Measurements from ENCODE around the gene IRAK3. TPM values are rescaled to one million over a fixed set of nuclear protein-coding genes. Genes with fewer than 3 reads are reported as not detected.
A peak's percentile ranks its signal among the peaks of the same experiment; 100 is the strongest.
"Not testable (repeated sequence)": the region's sequence is repeated elsewhere in the genome, so short reads cannot be mapped to it uniquely, and the experiment has no call there.

Gene IRAK3
- total RNA-seq, 6 donors from 2014 or later, result 33.8 to 65.0 (median 39.7) TPM

DNA sequence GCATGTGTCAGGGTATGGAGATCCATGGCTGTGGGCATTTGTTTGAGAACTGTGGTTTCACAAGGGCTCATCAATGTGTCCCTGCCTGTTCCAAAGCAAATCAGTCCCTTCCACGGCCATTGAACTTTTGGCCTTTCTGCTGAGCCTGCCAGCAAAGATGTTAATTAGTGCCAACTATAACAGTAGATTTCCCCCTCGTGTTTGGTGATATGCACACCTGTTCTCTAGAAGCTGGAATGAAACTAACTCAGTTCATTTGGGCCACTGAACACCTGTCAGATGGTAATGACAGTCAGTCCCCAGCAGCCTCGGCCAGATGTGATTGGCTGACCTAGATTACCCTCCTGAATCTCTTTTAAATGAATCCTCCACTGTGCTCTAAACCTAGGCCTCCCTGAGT is 43.2 kb downstream of the IRAK3 start:
- no peaks in the 10 kb centered on the region for H3K9me3 ChIP-seq
- H3K4me1 ChIP-seq, result peaks cover 0 to 19% (median 5%) of the 10 kb centered on the region in 4 donors
- 45 to 62% methylated on average over 3 of the region's 3 CpGs for WGBS, 2 donors
- no peak for ATAC-seq (ENCODE audit: low FRiP score in 2 of 2)
- no peak overlapping the region for H3K4me3 ChIP-seq
- peaks cover 0 to 39% (median 11%) of the 10 kb centered on the region in 4 donors for H3K36me3 ChIP-seq
- no peak overlapping the region for H3K27ac ChIP-seq
- no peak for TF ChIP-seq POLR2AphosphoS5 (IDR thresholded peaks at IDR 0.05)
- TF ChIP-seq EP300 (IDR thresholded peaks at IDR 0.05), result no peak
- TF ChIP-seq POLR2A (IDR thresholded peaks at IDR 0.05), result no peak
- TF ChIP-seq, protein P1, sequence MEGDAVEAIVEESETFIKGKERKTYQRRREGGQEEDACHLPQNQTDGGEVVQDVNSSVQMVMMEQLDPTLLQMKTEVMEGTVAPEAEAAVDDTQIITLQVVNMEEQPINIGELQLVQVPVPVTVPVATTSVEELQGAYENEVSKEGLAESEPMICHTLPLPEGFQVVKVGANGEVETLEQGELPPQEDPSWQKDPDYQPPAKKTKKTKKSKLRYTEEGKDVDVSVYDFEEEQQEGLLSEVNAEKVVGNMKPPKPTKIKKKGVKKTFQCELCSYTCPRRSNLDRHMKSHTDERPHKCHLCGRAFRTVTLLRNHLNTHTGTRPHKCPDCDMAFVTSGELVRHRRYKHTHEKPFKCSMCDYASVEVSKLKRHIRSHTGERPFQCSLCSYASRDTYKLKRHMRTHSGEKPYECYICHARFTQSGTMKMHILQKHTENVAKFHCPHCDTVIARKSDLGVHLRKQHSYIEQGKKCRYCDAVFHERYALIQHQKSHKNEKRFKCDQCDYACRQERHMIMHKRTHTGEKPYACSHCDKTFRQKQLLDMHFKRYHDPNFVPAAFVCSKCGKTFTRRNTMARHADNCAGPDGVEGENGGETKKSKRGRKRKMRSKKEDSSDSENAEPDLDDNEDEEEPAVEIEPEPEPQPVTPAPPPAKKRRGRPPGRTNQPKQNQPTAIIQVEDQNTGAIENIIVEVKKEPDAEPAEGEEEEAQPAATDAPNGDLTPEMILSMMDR (IDR thresholded peaks at IDR 0.05), result no peak
- no peak for DNase-seq
- no peaks in the 10 kb centered on the region for H3K27me3 ChIP-seq

DNA sequence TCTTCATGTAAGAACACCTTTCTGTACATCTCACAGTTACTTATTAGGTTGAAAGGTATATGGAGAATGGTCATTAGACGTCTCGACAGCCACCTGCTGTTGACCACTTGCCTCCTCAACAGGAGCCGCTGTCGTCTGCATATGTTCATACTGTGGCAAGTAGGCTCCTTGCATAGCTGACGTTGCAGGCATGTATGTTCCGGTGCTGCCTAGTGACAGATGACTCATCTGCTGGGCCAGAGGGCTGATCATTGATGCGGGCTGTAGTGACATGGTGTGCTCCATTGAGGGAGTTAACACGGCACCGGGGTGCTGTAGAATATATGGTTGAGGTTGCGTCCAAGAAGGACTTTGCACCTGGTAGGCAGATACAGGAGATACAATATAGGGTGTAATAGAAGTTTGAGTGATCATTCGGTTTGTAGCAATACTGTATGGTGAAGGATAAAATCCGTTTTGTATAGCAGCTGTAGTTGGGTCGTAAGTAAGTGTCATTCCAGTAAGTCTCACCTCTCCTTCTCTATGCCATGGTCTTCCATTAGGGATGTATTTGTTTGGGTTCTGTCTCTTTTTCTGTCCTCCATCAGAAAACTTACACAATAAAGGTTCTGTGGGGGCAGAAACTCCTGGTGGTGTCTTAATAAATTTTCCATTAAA is 45.2 kb downstream of the IRAK3 start:
- peaks cover 0 to 19% (median 5%) of the 10 kb centered on the region in 4 donors for H3K4me1 ChIP-seq
- H3K36me3 ChIP-seq, result peaks cover 0 to 31% (median 10%) of the 10 kb centered on the region in 4 donors
- ATAC-seq (ENCODE audit: low FRiP score in 2 of 2), result peak; percentile 63 to 76
- 75 to 83% methylated on average over 13 of the region's 13 CpGs for WGBS, 2 donors
- not testable (repeated sequence) for H3K9me3 ChIP-seq, H3K4me3 ChIP-seq, H3K27me3 ChIP-seq
- peak overlapping the region in 2 of 4 donors; percentile 64 to 83 for H3K27ac ChIP-seq
- peak in 1 of 2 donors; percentile 66 for DNase-seq

DNA sequence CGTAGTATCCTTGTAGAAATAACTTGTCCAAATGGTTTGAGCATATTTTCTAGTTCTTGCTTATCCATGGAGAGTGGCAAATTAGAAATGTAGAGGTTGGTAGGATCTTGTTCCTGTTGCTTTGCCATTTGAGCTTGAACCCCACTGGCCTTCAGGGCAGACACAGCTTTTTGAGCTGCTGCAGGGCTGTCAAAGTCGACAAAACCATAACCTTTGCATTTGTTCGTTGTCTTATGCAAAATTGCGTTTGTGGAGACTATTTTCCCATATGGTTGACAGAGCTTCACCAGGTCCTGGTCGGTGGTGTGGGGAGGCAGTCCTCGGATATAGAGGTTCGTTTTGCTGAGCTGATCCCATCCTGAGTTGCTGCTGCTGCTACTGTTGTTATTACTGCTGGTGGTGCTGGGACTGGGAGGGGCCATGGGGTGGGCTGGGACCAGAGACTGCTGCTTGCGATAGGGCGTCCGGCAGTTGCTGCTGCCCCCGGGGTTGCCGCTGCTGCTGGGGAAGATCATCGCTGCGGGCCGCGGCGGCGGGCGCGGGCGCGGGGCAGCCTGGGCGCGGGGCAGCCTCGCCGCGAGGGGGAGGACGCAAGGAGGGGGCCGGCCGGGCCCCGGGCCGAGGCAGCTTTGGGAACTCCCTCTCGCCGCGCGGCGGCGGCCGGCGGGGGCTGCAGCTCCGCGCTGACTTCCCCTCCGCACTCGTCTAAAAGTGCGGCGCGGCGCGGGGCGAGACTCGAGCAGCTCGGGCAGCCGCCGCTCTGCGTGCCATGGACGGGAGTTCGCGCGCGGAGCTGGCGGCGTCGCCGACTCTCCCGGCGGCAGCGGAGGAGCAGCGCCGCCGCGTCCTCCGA is 46.0 kb downstream of the IRAK3 start:
- not testable (repeated sequence) for H3K9me3 ChIP-seq, H3K27me3 ChIP-seq
- peaks cover 0 to 19% (median 5%) of the 10 kb centered on the region in 4 donors for H3K4me1 ChIP-seq
- TF ChIP-seq, protein P1 (IDR thresholded peaks at IDR 0.05), result peak in 5 of 6 experiments; percentile 17 to 57 (median 44)
- H3K27ac ChIP-seq, result peak overlapping the region; percentile 2 to 83 (median 58)
- peak; percentile 73 to 95 for DNase-seq
- peak overlapping the region; percentile 20 to 58 (median 51) for H3K4me3 ChIP-seq
- ATAC-seq (ENCODE audit: low FRiP score in 2 of 2), result peak; percentile 67 to 93
- 7 to 8% methylated on average over 27 to 43 of the region's 72 CpGs for WGBS, 2 donors
- H3K36me3 ChIP-seq, result peaks cover 0 to 26% (median 6%) of the 10 kb centered on the region in 4 donors

DNA sequence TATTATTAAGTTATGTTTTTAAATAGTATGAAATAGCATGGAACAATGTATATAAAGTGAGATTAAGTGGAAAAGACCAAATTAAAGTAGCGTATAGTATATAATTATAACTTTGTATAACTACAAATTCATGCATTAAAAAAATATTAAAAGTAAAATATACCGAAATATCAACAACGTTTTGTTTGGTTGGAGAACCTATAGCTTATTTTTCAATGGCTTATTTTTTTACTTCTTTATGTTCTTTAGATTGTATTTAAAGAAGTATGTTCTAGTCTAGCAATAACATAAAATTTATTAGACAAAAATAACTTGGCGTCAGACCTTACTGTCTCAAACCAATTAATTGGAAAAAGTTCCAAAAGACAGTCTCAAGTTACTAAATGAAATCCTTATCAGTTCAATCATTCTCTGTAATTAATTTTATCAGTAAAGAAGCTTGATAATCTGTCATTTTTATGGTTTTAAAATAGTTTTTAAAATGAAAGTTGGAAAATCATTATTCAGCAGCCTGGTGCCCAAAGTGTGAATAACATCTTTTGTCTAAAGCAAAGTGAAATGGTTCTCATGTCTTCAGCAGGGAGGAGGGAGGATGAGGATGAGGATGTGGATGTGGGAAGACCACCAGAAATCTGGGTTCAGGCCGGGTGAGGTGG is 46.7 kb downstream of the IRAK3 start:
- ATAC-seq (ENCODE audit: low FRiP score in 2 of 2) (no peak), DNase-seq (no peak)
- TF ChIP-seq, protein P1 (IDR thresholded peaks at IDR 0.05), result peak in 2 of 6 experiments; percentile 14 to 19
- TF ChIP-seq POLR2A (IDR thresholded peaks at IDR 0.05) (no peak), POLR2AphosphoS5 (IDR thresholded peaks at IDR 0.05) (no peak), EP300 (IDR thresholded peaks at IDR 0.05) (no peak)
- Histone ChIP-seq H3K27ac (peak overlapping the region in 3 of 4 donors; percentile 53 to 83 (median 64)), H3K9me3 (no peaks in the 10 kb centered on the region), H3K4me1 (peaks cover 0 to 19% (median 5%) of the 10 kb centered on the region in 4 donors), H3K27me3 (no peaks in the 10 kb centered on the region), H3K36me3 (peaks cover 0 to 22% (median 2%) of the 10 kb centered on the region in 4 donors), H3K4me3 (peak overlapping the region; percentile 20 to 58 (median 51))
- WGBS, 2 donors, result 55 to 56% methylated on average over 5 of the region's 5 CpGs

DNA sequence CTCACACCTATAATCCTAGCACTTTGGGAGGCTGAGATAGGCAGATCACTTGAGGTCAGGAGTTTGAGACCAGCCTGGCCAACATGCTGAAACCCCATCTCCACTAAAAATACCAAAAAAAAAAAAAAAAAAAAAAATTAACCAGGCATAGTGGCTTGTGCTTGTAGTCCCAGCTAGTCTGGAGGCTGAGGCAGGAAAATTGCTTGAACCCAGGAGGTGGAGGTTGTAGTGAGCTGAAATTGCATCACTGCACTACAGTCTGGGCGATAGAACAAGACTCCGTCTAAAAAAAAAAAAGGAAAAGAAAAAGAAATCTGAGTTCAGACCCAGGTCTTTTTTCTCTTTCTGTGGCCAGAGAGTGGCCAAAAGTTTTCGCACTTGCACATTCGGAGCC is 47.3 kb downstream of the IRAK3 start:
- Histone ChIP-seq H3K36me3 (peaks cover 0 to 17% (median 0%) of the 10 kb centered on the region in 4 donors), H3K27ac (peak overlapping the region in 3 of 4 donors; percentile 8 to 62 (median 41)), H3K4me1 (peaks cover 0 to 19% (median 5%) of the 10 kb centered on the region in 4 donors)
- not testable (repeated sequence) for ATAC-seq (ENCODE audit: low FRiP score in 2 of 2); H3K9me3 ChIP-seq; DNase-seq; H3K4me3 ChIP-seq; H3K27me3 ChIP-seq
- WGBS, 2 donors, result 73 to 84% methylated on average over 4 of the region's 4 CpGs
